OCI-LY7 (cell line): Measurements from ENCODE around the gene ZNF292. TPM values are rescaled to one million over a fixed set of nuclear protein-coding genes. Genes with fewer than 3 reads are reported as not detected.

ENCODE experiments used
- BruUV-seq: library from RNA; stranded (reverse); fragments of 400-500 nt; replicated peaks from 2 replicates; lab custom pipeline; 2021; lab: Mats Ljungman, UMichigan
- CTCF ChIA-PET: fragments of 300-600 bp; sonication (Branson Sonifier 250); formaldehyde crosslinking; loops from one replicate; lab custom pipeline; 2022; ENCODE audit warnings: antibody characterized with exemption; ENCODE audit not compliant: unreplicated experiment; lab: Charles Lee
- POLR2A ChIA-PET: fragments of 300-600 bp; sonication (Branson Sonifier 250); formaldehyde crosslinking; loops from one replicate; lab custom pipeline; 2022; ENCODE audit warnings: antibody characterized with exemption; lab: Charles Lee
- DNase-seq: peaks from one replicate; pipeline ENCODE4 v3.0.0-alpha.2; 2015; ENCODE audit warnings: low spot score
- H2AFZ ChIP-seq: fragments of 200-600 bp; sonication (generic), shearing (Covaris generic); 2 replicates; pipeline ENCODE4 v1.6.1; 2014; ENCODE audit warnings: mild to moderate bottlenecking, antibody characterized with exemption, low read length, moderate library complexity
- H3K27ac ChIP-seq: fragments of 200-600 bp; sonication (generic); 2 replicates; pipeline ENCODE4 v1.5.1; 2014; ENCODE audit warnings: mixed run types, low read depth, mild to moderate bottlenecking, moderate library complexity, low read length, inconsistent platforms; ENCODE audit not compliant: poor library complexity, severe bottlenecking
- H3K36me3 ChIP-seq: fragments of 200-600 bp; sonication (generic); 2 replicates; pipeline ENCODE4 v1.6.1; 2014; ENCODE audit warnings: mild to moderate bottlenecking, antibody characterized with exemption, low read length, moderate library complexity, mixed read lengths; ENCODE audit not compliant: insufficient read depth
- H3K4me1 ChIP-seq: fragments of 200-600 bp; sonication (generic); 2 replicates; pipeline ENCODE4 v1.5.1; 2014; ENCODE audit warnings: mild to moderate bottlenecking, low read length; ENCODE audit not compliant: insufficient read depth, poor library complexity, severe bottlenecking
- H3K4me2 ChIP-seq: fragments of 200-600 bp; sonication (generic); 2 replicates; pipeline ENCODE4 v1.6.1; 2014; ENCODE audit warnings: mild to moderate bottlenecking, low read length
- H3K4me3 ChIP-seq: fragments of 200-600 bp; sonication (generic); 2 replicates; pipeline ENCODE4 v1.5.1; 2014; ENCODE audit warnings: mild to moderate bottlenecking, low read depth, low read length; ENCODE audit not compliant: poor library complexity, severe bottlenecking
- H3K79me2 ChIP-seq: fragments of 200-600 bp; sonication (generic); 2 replicates; pipeline ENCODE4 v1.6.1; 2016; ENCODE audit warnings: low read depth, mild to moderate bottlenecking, low read length, moderate library complexity, mixed read lengths; ENCODE audit not compliant: insufficient read depth
- H3K9me2 ChIP-seq: fragments of 200-600 bp; sonication (generic); 2 replicates; pipeline ENCODE4 v1.6.1; 2016; ENCODE audit warnings: mild to moderate bottlenecking, low read length, mixed read lengths; ENCODE audit not compliant: insufficient read depth
- H3K9me3 ChIP-seq: fragments of 200-600 bp; sonication (generic); 2 replicates; pipeline ENCODE4 v1.6.1; 2014; ENCODE audit warnings: mild to moderate bottlenecking, mixed run types, low read length, mixed read lengths
- H4K20me1 ChIP-seq: fragments of 200-600 bp; sonication (generic); 2 replicates; pipeline ENCODE4 v1.6.1; 2014; ENCODE audit warnings: mild to moderate bottlenecking, antibody characterized with exemption, low read length, moderate library complexity, mixed read lengths; ENCODE audit not compliant: insufficient read depth
- EZH2phosphoT487 ChIP-seq: fragments of 200-600 bp; sonication (generic); IDR thresholded peaks from 2 replicates; pipeline ENCODE4 v1.6.1; 2018; ENCODE audit warnings: low read depth, borderline replicate concordance, mild to moderate bottlenecking, mixed run types, antibody characterized with exemption, low read length, moderate library complexity, mixed read lengths
- intact Hi-C: fragments of 100-400 bp; cut with micrococcal nuclease; formaldehyde crosslinking; loops from one replicate; pipeline ENCODE4 v1.10.0; 2022; ENCODE audit not compliant: unreplicated experiment
- total RNA-seq, 2 experiments: library from RNA; depleted of rRNA in 1 of 2; stranded (reverse); fragments of >200 nt in 1 of 2; shearing (Covaris generic) in 1 of 2; gene quantifications; 2 replicates each; pipeline ENCODE4 v1.2.3, GENCODE V29; 2014 to 2022
- TF ChIP-seq, protein P1 (sequence below): fragments of 200-600 bp; sonication (generic); conservative IDR thresholded peaks from 2 replicates; pipeline ENCODE4 v1.5.1; 2014; ENCODE audit warnings: mild to moderate bottlenecking, antibody characterized with exemption, low read length, moderate library complexity, mixed read lengths

ZNF292 gene
- total RNA-seq, 2 experiments from 2014 or later: 18.7 to 53.7 TPM

DNA sequence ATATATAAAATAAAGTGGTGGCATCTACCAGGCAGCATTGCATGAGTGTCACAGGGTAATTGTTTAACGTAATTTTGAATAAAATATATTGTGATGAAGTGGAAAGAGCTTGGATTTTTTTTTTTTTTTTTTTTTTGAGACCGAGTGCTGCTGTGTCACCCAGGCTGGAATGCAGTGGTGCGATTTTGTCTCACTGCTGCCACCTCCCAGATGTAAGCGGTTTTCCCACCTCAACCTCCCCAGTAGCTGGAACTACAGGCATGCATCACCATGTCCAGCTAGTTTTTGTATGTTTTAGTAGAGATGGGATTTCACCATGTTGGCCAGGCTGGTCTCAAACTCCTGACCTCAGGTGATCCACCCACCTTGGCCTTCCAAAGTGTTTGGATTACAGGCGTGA, 85.9 kb downstream of the ZNF292 start:
- DNase-seq: no peak
- no TSS peak for BruUV-seq

DNA sequence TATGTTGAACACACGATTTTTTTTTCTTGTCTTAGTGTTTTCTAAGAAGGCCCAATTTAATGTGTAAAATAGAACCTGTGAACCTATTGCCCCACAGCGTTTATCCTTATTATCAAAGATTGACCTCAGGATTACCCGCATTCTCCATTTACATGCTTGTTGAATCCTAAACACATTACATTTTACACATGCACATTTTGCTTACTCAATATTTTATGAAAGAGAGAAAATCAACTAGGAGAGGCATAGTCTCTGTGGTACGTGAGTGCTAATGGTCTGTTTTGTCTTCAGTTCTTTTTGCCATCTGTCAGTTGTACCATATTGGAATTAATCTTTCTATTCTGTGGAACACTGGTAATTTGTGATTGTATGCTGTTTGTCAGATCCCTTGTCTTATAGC, 86.9 kb downstream of the ZNF292 start:
- CTCF ChIA-PET: no interaction called here
- H3K79me2 ChIP-seq: no peaks in the 10 kb centered on the region

More for the DNA sequence above, 85.9 kb downstream of the ZNF292 start:
- Histone ChIP-seq H3K4me1 (no peaks in the 10 kb centered on the region), H3K4me2 (no peak overlapping the region), H3K9me3 (peaks cover 5% of the 10 kb centered on the region; the same call in 1 of the 2 replicates), H3K4me3 (no peak overlapping the region), H2AFZ (no peak overlapping the region), H4K20me1 (no peaks in the 10 kb centered on the region), H3K36me3 (peaks cover 78% of the 10 kb centered on the region), H3K27ac (no peak overlapping the region), H3K79me2 (no peaks in the 10 kb centered on the region), H3K9me2 (no peaks in the 10 kb centered on the region)
- TF ChIP-seq EZH2phosphoT487: no peak
- TF ChIP-seq, protein P1, sequence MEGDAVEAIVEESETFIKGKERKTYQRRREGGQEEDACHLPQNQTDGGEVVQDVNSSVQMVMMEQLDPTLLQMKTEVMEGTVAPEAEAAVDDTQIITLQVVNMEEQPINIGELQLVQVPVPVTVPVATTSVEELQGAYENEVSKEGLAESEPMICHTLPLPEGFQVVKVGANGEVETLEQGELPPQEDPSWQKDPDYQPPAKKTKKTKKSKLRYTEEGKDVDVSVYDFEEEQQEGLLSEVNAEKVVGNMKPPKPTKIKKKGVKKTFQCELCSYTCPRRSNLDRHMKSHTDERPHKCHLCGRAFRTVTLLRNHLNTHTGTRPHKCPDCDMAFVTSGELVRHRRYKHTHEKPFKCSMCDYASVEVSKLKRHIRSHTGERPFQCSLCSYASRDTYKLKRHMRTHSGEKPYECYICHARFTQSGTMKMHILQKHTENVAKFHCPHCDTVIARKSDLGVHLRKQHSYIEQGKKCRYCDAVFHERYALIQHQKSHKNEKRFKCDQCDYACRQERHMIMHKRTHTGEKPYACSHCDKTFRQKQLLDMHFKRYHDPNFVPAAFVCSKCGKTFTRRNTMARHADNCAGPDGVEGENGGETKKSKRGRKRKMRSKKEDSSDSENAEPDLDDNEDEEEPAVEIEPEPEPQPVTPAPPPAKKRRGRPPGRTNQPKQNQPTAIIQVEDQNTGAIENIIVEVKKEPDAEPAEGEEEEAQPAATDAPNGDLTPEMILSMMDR: no peak
- intact Hi-C loops: no loop called here
- POLR2A ChIA-PET: interaction anchor here (0.5 to 1.1 kb wide), 4 partner anchors 9 to 473 kb away, joined by 3 to 4 read pairs (median 3); no protein-coding TSS in a partner anchor
- CTCF ChIA-PET: no interaction called here

GRCh38 chr6:87243812-87244211, 88.4 kb downstream of the ZNF292 start:
- H3K27ac ChIP-seq: no peak overlapping the region
- intact Hi-C loops: no loop called here
- no TSS peak for BruUV-seq
- H3K4me3 ChIP-seq: no peak overlapping the region
- ChIA-PET CTCF (no interaction called here), POLR2A (interaction anchor here (1.5 to 1.6 kb wide), 2 partner anchors 11 to 13 kb away, joined by 5 read pairs; no protein-coding TSS in a partner anchor)
- H2AFZ ChIP-seq: no peak overlapping the region
- no peaks in the 10 kb centered on the region for H3K79me2 ChIP-seq
- H3K9me3 ChIP-seq: no peaks in the 10 kb centered on the region
- H3K36me3 ChIP-seq: peaks cover 79% of the 10 kb centered on the region
- no peaks in the 10 kb centered on the region for H3K9me2 ChIP-seq
- DNase-seq: no peak
- no peaks in the 10 kb centered on the region for H4K20me1 ChIP-seq
- no peak overlapping the region for H3K4me2 ChIP-seq
- H3K4me1 ChIP-seq: no peaks in the 10 kb centered on the region
- TF ChIP-seq, protein P1: no peak
- TF ChIP-seq EZH2phosphoT487: no peak

More for the DNA sequence above, 86.9 kb downstream of the ZNF292 start:
- no peaks in the 10 kb centered on the region for H3K9me2 ChIP-seq
- no peaks in the 10 kb centered on the region for H3K4me1 ChIP-seq
- H4K20me1 ChIP-seq: no peaks in the 10 kb centered on the region
- peaks cover 80% of the 10 kb centered on the region for H3K36me3 ChIP-seq
- H3K4me3 ChIP-seq: no peak overlapping the region
- TF ChIP-seq, protein P1: no peak
- no peak for TF ChIP-seq EZH2phosphoT487
- no peak for DNase-seq
- H3K27ac ChIP-seq: no peak overlapping the region
- no TSS peak for BruUV-seq
- H3K4me2 ChIP-seq: no peak overlapping the region
- intact Hi-C loops: no loop called here
- H3K9me3 ChIP-seq: peaks cover 5% of the 10 kb centered on the region; the same call in 1 of the 2 replicates
- no peak overlapping the region for H2AFZ ChIP-seq
- POLR2A ChIA-PET: interaction anchor here (1.1 kb wide), 1 partner anchor 10 kb away, joined by 3 read pairs; no protein-coding TSS in a partner anchor
